Left renal cortex interstitium (tissue), 4 donors: Measurements from ENCODE around the gene PTCH2. TPM values are rescaled to one million over a fixed set of nuclear protein-coding genes. Genes with fewer than 3 reads are reported as not detected.
A peak's percentile ranks its signal among the peaks of the same experiment; 100 is the strongest.

Experiments
- DNase-seq, 4 donors: peaks; one replicate each; pipeline ENCODE4 v3.0.0-alpha.2; 2013; ENCODE audit warnings: low read depth in 4 of 4, low spot score in 2 of 4, missing footprints in 1 of 4
- polyA plus RNA-seq, 4 donors: library from polyadenylated mRNA; unstranded; fragments of 120-200 nt; gene quantifications; one replicate each; pipeline ENCODE4 v1.2.1, GENCODE V29; 2013; ENCODE audit not compliant: insufficient read length in 4 of 4

Gene PTCH2, protein sequence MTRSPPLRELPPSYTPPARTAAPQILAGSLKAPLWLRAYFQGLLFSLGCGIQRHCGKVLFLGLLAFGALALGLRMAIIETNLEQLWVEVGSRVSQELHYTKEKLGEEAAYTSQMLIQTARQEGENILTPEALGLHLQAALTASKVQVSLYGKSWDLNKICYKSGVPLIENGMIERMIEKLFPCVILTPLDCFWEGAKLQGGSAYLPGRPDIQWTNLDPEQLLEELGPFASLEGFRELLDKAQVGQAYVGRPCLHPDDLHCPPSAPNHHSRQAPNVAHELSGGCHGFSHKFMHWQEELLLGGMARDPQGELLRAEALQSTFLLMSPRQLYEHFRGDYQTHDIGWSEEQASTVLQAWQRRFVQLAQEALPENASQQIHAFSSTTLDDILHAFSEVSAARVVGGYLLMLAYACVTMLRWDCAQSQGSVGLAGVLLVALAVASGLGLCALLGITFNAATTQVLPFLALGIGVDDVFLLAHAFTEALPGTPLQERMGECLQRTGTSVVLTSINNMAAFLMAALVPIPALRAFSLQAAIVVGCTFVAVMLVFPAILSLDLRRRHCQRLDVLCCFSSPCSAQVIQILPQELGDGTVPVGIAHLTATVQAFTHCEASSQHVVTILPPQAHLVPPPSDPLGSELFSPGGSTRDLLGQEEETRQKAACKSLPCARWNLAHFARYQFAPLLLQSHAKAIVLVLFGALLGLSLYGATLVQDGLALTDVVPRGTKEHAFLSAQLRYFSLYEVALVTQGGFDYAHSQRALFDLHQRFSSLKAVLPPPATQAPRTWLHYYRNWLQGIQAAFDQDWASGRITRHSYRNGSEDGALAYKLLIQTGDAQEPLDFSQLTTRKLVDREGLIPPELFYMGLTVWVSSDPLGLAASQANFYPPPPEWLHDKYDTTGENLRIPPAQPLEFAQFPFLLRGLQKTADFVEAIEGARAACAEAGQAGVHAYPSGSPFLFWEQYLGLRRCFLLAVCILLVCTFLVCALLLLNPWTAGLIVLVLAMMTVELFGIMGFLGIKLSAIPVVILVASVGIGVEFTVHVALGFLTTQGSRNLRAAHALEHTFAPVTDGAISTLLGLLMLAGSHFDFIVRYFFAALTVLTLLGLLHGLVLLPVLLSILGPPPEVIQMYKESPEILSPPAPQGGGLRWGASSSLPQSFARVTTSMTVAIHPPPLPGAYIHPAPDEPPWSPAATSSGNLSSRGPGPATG
- polyA plus RNA-seq = 1 to 10 TPM; 3.3 to 8.0 (median 6.2) TPM

DNA sequence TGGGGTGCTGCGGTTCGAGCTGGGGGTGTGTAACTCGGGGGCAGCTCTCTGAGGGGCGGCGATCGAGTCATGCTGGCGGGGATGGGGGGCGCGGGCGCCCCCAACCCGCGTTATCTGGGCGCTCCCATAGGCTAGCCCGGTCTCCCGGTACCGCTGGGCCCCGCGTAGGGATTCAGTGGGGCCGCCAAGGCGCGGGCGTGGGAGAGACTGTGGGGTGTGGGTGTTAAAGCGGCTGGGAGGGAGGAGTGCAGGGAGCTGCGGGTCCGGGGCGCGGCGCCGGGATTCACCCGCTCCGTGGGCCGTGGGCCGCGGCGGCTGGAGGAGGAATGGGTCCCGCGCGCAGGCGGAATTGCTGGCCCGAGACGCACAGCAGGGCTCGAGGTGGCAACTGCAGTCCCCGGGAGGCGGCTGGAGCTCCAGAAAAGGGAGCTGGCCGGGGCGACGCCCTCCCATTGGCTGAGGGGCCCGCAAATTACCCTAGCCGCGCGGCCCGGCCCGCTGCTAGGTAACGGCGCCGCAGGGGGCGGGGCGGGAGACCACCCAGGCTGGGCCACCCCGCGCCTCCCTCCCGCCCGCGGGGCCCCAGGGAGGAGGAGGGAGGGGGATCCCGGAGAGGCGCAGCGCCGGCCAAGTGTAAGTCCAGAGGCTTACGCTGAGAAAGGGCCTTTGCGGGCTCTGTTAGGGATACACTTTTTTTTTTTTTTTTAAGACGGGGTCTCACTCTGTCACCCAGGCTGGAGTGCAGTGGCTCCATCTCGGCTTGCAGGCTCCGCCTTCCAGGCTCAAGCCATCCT lies at the start of gene PTCH2:
PTCH2 (minus strand) TSS at position 392 of the 794 bp plus-strand sequence; CDS start at position 71, 321 bp downstream.
- peak in 3 of 4 donors; percentile 81 to 86 (median 83) for DNase-seq

DNA sequence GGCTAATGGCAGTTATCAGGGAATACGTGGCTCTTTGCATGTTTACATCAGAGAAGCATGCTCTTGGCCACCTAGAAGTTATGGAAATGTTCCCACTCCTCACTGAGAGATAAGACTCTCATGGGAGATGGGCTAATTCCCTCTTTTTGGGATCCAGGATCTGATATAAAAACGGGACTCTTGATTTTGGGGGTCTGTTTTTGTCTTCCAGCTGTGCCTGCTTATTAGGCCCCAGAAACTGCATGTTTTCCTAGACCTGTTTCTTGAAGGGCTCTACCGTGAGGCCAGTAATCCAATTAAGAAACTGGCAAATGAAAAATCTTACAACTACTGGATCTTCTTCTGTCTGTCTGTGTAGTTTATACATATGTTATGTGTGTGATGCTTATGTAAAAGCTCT lies 47.0 kb upstream of the PTCH2 start:
- no peak for DNase-seq

DNA sequence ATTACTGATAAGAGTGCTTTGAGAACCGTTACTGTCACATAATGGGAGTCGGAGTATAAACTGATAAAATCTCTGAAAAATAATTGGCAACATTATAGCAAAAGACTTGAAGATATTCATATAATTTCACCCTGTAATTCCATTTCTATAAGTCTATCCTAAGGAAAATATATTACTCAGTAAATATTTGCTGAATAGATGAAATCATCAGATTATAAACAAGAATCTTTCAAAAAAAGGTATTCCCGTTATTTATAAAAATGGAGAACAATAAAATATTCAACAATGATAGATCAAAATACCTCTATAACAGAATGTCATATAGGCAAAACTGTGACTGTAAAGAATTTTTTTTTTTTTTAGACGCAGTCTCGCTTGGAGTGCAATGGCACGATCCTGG lies 42.4 kb upstream of the PTCH2 start:
- DNase-seq = no peak

DNA sequence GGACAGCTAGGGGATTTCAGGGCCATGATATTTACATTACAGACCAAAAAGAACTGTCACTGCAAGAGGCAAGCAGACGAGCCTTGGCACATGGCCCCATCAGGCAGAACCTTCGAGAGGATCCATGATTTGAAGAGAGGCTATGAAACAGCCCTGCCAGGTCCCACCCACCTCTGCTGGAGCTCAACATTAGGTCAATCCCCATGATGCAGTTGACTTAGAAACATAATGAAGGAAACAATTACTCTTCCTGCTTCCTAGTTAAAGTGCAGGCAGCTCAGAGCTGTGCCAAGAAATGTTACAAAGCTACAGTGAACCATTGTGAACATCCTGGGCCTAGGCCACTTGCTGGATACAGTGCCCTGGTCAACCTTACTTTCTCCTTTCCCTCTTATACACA lies 41.7 kb upstream of the PTCH2 start:
- DNase-seq = no peak

DNA sequence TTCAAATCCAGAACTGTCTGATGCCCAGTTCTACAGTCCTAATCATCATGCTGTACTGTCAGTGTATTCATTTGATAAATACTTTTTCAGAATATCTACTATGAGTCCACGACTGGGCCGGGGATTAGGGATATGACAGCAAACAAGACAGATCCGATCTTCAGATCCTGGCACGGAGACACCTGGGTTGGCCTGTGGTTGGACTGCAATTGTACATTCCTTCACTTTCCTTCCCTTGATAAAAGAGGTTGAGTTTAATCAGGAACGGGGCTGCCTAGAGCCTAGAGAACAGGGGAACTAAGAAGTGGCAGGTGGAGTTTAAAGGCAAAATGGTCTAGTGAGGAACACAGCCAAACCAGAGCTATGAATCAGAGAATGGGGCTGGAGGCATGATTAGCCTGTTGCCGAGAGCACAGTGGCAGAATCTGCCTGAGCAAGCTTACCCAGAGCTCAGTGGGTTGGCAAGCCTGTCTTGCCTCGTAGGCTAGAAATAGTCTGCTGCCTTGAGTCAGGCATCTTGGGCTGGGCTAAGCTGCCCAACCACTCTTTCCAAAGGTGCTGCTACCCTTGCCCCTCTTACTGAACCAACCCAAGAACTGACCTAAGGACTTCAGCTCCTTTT lies 38.1 kb upstream of the PTCH2 start:
- DNase-seq = no peak

DNA sequence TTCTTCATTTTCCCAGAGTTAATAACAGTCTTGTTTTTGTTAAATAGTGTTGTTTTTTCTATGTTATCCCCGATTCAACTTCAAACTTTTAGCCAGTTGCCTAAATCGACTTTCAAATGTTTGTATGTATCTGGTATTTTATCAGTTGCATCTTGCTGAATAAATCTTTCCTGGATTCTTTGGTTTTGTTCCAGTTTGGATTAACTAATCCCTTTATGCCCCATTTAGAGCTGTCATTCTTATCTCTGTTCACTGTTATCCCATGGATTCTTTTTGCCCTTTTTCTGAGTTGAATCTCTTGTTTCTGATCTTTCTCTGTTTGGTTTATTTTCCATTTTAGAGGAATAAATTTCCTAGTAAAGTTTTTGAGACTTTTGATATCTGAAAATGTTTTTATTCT lies 31.1 kb upstream of the PTCH2 start:
- DNase-seq = no peak

DNA sequence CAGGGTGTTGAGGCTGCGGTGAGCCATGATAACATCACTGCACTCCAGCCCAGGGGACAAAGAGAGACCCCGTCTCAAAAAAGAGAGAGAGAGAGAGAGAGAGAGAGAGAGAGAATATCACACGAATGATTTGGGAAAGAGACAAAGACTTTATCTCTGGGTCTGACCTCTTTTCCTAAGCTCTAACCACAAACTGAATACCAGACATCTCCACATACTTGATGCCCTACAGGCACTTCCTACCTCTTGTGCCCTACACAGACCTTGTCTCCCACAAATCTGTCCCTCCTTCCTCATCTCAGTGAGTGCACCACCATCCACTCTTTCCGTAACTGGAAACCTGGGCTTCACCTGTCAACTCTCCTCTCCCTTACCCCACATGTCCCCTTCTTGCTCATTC lies 27.0 kb upstream of the PTCH2 start:
- DNase-seq = no peak

DNA sequence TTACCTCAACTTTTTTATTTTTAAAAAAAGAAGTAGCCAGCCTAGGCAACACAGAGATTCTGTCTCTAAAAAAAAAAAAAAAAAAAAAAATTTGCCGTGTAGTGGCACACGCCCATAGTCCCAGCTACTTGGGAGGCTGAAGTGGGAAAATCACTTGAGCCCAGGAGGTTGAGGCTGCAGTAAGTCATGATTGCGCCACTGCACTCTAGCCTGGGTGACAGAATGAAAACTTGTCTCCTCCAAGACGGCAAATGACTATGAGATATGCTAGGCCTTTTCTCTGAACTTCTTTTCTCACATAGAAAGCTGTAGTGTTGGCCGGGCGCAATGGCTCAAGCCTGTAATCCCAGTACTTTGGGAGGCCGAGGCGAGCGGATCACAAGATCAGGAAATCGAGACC lies 24.7 kb upstream of the PTCH2 start:
- DNase-seq = no peak

DNA sequence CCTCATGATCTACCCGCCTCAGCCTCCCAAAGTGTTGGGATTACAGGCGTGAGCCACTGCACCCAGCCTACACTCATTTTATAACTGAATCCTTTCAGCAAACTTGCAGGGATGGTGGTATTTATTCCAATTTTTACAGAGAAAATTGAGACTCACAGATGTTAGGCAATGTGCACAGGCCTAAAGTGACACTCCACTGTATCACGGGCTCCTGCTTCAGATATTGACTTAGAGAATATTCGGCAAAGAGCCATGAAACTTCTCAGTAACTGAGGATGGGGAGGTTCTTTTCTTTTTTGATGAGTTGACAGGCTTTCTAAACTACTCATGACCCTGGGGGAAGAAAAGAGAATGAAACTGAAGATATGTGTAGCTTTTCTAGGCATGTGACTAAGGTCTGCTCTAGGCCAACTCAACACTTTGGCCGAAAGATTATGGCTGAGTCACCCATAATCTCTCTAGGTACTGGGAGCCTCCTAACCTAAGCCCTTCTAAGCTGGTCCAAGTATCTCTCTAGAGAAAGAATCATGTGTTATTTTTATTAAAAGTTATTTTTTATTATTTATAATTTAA lies 19.9 kb upstream of the PTCH2 start:
- no peak for DNase-seq

DNA sequence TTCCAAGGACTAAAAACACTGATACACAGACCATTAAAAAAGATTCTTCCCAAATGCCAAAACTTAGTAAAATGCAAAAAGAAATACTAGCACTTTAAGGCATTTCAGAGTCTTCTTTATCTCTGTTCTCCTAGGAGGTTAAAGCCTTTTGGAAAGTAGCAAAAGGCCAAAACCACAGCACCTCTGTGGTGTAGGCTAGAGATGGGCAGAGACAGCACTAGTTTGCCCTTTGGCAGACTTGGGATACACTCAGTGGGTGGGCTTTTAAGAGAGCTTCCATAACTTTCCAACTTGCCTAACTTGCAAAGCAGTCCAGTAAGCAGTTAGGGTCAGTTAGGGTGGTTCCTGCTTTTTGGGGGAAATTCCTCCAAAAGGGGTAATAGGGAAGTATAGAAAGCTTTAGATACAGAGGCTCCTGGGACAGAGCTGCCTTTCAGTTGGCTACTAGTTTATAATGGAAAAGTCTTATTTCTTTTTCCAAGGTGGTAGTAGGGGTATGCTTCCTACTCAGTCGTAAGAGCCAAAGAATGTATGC lies 17.9 kb upstream of the PTCH2 start:
- DNase-seq = no peak

DNA sequence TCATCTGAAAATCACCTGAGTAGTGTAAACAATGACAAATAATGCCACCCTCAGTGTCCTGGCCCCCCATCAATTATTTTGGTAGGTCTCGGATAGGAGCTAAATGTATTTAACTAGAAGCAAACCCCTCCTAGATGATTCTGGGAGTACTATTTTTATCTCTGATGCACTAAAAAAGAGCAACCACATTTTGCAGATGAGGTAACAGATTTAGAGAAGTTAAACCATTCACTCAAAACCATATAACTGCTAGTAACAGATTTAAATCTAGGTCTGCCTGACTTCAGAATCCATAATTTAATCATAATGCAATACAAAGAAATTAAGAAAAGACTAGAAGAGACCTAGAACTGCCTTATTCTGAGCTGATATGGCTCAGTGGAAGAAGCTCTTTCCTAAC lies 17.3 kb upstream of the PTCH2 start:
- no peak for DNase-seq

DNA sequence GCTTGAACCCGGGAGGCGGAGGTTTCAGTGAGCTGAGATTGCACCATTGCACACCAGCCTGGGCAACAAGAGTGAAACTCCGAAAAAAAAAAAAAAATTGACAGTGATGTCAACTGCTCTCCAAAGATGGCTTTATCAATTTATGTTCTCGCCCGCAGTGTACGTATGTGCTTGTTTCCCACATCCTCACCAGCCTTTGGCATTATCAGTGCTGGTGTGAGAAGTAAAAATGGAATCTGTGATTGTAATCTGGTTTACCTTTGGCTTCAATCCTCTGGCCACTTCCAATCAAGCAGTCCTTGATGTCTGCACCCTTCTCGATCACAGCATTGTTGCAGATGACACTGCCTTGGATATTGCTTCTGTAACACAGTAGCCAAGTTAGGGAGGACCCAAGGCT lies 14.4 kb upstream of the PTCH2 start:
- DNase-seq = no peak

DNA sequence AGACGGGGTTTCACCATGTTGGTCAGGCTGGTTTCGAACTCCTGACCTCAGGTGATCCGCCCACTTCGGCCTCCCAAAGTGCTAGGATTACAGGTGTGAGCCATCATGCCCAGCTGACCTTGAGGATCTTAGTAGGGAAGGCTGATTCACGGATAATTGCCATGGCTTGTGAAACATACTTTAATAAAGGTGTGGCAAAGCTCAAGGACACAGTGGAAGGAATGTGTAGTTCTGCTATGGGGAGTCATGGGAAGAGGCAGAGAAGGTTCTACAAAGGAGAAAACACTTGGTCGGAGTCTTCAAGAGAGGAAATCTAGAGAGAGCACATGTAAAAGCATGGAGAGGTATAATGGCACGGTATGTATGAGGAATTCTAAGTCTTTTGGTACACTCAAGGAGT lies 12.7 kb upstream of the PTCH2 start:
- DNase-seq = no peak

DNA sequence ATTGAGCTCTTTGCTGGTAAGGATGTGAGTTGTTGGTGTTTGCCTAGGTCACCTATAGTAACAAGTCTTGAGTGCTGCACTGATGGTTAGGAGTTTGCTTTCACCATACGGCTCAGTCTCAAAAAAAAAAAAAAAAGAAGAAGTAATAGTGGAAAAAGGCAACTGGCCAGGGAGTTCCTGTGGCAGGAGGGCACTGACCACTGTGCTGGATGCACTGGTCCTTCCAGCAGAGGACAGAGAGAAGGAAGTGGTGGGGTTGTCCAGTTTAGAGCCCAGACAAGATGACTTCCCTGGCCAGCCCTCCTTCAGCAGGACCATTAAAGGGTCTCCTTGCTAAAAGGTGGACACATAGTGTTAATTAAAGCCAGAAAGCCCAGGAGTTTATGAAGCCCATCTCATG lies 11.9 kb upstream of the PTCH2 start:
- no peak for DNase-seq

DNA sequence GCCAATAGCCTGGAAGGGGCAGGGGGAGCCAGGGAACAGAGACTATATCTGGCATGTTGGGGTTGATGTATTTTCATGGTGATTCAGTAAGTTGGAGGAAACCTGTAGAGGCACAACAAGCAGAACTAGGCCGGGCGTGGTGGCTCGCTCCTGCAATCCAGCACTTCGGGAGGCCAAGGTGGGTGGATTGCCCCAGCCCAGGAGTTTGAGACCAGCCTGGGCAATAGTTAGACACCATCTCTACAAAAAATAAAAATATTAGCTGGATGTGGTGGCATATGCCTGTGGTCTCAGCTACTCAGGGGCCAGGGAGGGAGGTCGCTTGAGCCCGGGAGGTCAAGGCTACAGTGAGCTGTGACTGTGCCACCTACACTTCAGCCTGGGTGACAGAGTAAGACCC lies 10.1 kb upstream of the PTCH2 start:
- no peak for DNase-seq

DNA sequence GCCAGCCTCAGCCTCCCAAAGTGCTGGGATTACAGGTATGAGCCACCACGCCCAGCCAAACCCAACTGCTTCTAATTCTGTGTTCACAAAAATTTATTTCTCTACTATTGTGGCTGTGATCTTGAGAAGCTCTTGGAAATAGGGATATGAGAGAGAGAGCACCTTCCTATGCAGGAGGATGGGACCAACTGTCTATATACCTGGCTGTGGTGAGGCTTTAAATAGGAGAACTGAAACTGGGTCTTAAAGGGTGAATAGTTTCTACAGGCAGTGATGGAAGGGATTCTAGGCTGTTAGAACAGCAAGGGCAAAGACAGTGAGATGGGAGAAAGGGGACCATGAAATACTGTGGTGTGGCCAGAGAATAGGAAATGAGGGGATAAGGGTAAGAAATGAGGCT lies 8.3 kb upstream of the PTCH2 start:
- no peak for DNase-seq

DNA sequence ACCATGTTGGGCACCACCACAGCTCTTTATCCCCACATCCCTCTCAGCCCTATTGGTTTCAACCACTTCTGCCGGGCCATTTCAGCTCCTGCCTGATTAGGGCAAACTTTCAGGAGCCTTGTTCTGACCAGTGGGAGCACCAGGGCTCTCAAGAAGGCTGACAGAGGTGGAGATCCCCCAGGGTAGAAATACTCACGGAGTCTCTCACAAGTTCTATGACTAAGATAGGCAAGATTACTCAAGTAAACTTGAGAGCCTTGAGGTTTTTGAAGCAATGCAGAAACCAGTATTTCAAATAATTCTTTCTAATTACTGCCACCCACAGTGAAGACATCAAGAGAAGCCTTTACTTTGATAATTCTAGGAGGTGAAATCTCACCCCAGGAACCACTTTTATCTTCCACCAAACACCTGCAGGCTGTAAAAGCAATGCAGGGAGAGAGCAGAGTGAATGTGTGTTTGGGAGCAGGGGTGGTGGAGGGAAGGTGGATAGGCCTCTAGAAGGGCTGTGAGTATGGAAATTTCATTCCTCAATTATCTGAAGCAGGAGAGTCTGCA lies 6.6 kb upstream of the PTCH2 start:
- no peak for DNase-seq

DNA sequence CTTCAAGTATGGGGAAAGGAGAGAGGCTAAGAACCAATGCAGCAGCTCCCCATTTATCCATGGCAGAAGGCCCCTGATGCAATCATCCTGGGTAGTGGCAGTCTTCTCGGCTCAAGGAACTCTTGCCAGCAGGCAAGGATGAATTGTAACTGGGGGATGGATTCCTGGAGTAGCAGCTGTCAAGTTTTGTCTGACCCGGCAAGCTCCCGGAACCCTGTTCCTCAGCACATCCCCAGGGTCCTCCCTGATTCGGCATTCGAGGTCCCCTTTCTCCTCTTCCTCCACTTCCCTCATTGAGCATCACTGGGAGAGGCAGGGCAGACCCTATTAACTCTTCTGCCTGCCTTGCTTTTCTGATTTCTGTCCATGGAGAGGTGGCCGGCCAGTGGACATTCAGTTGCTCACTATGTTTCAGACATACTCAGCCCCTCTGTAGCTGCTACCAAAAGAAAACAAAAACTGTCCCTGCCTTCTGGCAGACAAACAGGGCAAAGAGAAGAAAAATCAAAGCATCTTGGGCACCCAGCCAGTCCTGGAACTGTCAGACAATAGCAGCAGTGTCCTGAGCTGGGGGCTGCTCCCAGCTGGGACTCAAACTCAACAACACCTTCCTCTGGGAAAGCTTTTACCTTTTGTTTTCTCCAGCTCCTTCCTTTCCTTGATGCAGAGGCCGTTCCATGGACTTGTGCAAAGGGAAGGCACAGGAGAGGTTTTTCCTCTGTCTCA lies 5.6 kb upstream of the PTCH2 start:
- DNase-seq = no peak
